ENCODE data around the gene DOK3. TPM values are rescaled to one million over a fixed set of nuclear protein-coding genes. Genes with fewer than 3 reads are reported as not detected.
"Not testable (repeated sequence)": the region's sequence is repeated elsewhere in the genome, so short reads cannot be mapped to it uniquely, and the experiment has no call there.

Gene DOK3
- total RNA-seq, 1 donor from 2014 or later: 3.3 TPM

DNA sequence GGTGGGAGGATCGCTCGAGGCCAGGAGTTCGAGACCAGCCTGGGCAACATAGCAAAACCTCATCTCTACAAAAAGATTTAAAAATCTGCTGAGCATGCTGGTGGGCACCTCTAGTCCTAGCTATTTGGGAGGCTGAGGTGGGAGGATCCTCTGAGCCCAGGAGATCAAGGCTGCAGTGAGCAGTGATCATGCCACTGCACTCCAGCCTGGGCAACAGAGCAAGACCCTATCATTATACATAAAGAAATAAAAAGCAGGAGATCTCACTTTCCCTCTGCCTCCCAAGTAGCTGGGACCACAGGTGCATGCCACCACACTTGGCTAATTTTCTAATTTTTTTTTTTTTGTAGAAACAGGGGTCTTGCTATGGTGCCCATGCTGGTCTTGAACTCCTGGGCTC is 23.9 kb downstream of the DOK3 start:
- not testable (repeated sequence) for DNase-seq (ENCODE audit: low spot score in 2 of 2); FAIRE-seq

DNA sequence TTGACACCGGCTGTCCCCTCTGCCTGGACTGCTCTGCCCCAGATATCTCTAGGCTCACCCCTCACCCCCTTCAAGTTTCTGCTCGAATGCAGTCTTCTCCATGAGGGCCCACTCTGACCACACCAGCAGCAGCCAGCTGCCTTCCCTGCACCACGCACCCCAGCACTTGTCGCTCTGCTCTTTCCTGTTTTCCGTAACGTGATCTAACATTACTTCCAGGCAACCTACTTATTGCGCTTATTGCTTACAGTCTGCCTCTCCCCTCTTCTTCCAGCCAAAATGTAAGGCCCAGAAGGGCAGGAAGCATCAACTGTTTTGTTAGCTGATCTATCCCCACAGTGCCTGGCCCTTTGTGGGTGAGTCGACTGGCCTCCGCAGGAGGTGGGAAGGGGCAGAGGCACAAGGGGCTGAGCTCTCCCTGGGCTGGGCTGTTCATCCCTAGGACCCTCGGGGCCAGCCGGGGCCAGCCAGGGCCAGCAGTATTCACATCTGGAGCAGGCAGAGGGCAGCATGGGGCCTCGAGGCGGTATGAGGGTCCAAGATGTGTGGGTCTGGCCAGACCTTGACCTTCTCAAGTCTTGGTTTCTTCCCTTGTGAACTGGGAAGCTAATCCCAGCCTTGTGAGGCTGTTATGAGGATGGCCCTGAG is 24.6 kb downstream of the DOK3 start:
- DNase-seq (ENCODE audit: low spot score in 2 of 2): no peak
- FAIRE-seq: no peak

DNA sequence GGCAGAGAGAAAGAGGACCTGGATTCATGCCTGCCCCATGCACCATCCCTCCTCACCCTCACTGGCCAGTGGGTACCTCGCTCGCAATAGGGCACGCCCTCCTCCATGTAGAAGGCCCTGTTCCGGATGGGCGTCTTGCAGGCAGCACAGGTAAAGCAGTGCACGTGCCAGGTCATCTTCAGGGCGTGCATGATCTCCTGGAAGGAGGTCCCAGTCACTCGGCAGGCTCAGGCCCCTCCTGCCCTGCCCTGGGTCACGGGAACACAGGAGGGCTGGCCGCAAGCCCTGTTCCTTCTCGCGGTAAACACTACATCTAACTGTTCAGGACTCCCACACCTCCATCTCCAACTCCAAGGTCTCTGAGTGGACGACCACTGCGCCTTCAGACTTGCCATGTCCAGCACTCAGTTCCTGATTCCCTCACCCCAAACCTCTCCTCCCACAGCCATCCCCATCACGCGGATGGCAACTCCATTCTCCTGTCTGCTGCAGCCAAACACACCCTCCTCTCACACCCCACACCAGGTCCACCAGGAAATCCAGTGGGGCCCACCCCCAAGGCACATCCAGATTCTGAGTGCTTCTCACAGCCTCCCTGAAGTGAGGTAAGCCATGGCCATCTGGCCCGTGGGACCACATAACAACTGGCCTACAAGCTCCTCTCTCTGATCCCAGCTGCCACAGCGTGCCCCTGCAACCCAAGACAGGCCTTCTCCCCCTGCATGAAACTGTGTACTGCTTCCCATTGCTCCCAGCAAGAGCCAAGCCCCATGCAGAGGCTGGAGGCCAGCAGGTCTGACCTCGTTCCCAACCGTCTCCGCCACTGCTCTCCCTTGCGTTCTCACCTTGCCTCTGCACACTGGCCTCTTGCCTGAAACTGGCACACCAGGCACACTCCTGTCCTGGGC is 25.4 kb downstream of the DOK3 start:
- no peak for DNase-seq (ENCODE audit: low spot score in 2 of 2)
- FAIRE-seq: no peak

DNA sequence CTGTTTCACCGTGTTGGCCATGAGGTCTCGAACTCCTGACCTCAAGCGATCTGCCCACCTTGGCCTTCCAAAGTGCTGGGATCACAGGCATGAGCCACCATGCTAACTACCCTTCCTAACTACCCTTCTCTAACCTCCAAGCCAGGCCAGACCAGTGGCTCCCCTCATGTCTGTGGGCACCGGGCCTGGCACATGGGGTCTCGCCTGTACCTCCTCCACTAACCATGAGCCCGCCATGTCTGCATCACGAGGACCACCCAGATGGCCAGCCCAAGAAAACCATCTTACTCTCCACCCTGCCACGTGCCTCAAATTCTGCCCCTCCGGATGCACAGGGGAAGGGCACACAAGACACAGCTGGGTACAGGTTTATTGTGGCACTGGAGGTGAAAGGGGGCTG is 26.6 kb downstream of the DOK3 start:
- FAIRE-seq (no peak), DNase-seq (ENCODE audit: low spot score in 2 of 2) (no peak)

- DNase-seq (ENCODE audit: low spot score in 2 of 2) (no peak), FAIRE-seq (no peak)
Observed at GRCh38 chr5:177482359-177482795, 27.2 kb downstream of the DOK3 start.

- DNase-seq (ENCODE audit: low spot score in 2 of 2): no peak
- no peak for FAIRE-seq
Observed at GRCh38 chr5:177479774-177480173, 29.9 kb downstream of the DOK3 start.

DNA sequence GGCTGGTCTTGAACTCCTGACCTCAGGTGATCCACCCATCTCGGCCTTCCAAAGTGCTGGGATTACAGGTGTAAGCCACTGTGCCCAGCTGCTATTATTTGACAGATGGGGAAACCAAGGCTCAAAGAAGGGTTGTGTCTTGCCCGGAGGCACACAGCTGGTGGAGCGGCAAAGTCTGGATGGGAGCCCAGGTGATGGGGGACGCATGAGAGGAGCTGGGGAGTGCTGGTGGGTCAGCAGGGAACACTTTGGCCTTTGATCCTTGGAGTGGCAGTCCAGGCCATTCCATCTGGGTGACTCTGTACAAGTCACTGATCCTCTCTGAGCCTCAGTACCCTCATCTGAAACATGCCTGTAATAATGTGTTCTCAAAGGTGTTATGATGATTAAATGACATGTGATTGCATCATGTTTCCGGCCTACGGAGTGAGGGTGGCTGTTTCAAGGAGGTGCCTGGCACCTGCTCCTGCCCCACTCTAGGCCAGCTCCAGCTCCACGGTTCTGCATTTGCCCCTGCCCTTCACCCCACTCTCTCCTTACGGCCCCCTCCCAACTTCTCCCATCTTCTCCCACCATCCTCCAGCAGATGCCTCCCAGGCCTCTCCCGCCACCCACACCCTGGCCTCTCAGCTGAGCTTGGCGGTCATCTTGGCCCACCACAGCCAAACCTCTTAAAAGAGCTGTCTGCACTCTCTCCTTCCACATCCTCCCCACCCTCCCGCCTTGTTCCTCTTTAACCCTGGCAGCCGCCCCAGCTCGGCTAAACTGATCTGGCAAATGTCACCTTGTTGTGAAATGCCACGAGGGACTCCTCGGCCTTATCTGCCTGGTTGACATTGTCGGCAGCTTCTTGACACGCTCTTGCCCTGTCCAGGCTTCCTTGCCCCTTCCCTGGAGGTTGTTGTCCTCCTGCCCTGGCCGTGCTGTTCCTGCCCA is 30.6 kb downstream of the DOK3 start:
- no peak for DNase-seq (ENCODE audit: low spot score in 2 of 2)

GRCh38 chr5:177477701-177478477 is 31.7 kb downstream of the DOK3 start:
- DNase-seq (ENCODE audit: low spot score in 2 of 2) (no peak), FAIRE-seq (no peak)

More for the DNA sequence above, 30.6 kb downstream of the DOK3 start:
- FAIRE-seq: no peak

DNA sequence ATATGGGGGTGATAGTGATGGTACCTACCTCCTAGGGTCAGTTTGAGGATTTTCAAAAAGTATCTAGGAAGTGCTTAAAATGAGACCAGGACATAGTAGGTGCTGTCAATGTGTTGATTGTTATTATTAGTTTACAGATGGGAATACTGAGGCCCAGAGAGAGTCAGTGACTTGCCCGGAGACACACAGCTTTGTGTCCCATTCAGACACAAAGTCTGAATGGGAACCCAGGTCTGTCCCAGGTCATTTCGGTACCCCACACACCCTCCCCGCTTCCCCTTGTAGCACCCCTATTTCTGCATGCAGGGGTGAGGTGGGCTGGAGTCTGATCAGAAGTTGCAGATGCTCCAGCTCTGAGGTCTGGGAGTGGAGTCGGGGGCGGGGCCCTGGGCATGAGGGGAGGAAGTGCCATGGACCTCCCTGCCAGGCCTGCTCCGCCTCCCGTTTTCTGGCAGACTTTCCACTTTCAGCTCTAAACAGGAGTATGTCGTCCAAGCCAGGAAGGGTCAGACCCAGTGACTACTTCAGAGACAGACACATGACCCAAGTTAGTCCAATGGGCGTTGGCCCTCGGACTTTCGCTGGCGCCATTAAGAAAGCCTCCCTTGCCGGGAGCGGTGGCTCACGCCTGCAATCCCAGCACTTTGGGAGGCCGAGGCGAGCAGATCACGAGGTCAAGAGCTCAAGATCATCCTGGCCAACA is 32.9 kb downstream of the DOK3 start:
- no peak for DNase-seq (ENCODE audit: low spot score in 2 of 2)
- FAIRE-seq: no peak

DNA sequence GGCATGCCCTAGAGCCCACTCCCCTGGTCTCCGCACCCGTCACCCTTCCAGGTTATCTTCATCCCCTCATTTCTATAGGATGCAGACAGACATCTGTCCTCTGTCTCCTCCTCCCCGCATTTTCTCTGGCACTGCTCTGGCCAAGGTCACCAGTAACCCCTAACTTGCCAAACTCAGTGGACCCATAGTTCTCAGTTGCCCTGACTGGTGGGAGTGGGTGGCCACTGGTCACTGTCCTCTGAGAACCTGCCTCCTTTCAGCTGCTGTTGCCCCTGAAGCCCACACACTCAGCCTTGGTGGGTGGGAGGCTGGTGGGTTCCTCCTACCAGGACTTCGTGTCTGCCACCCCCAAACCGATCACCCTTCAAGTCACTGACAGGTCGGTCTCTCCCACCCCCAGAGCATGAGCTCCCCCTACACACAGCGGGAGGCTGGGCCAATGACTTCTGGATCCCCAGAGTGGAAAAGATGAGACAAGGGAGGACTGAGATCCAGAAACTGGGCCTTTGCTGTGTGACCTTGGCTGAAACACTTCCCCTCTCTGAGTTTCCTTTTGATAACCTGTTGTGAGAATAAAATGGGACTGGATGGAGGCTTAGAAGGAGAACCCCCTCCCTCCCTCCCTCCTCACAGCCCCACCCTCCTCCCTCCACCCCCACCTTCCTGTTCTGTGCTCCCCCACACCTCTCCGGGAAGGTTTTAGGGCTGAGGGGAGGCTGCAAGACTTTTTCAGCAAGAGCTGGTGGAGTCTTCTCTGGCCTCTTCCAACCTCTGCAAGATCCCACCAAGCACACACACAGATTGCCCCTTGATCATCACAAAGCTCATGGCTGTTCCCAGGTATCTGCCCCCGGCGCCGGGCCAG is 33.8 kb downstream of the DOK3 start:
- DNase-seq (ENCODE audit: low spot score in 2 of 2): no peak

GRCh38 chr5:177474846-177475562 is 34.6 kb downstream of the DOK3 start:
- FAIRE-seq: no peak
- no peak for DNase-seq (ENCODE audit: low spot score in 2 of 2)

More for the DNA sequence above, 33.8 kb downstream of the DOK3 start:
- no peak for FAIRE-seq

- DNase-seq (ENCODE audit: low spot score in 2 of 2) (no peak), FAIRE-seq (no peak)
Observed at GRCh38 chr5:177474002-177474476, 35.6 kb downstream of the DOK3 start.

- DNase-seq (ENCODE audit: low spot score in 2 of 2): peak; percentile 89 to 93
- FAIRE-seq: no peak
Observed at GRCh38 chr5:177473443-177474001, 36.1 kb downstream of the DOK3 start, which contains the start of gene DBN1. TSS of gene DBN1 (minus strand) at chr5:177473634. CDS start at chr5:177473521, 113 bp downstream.

DNA sequence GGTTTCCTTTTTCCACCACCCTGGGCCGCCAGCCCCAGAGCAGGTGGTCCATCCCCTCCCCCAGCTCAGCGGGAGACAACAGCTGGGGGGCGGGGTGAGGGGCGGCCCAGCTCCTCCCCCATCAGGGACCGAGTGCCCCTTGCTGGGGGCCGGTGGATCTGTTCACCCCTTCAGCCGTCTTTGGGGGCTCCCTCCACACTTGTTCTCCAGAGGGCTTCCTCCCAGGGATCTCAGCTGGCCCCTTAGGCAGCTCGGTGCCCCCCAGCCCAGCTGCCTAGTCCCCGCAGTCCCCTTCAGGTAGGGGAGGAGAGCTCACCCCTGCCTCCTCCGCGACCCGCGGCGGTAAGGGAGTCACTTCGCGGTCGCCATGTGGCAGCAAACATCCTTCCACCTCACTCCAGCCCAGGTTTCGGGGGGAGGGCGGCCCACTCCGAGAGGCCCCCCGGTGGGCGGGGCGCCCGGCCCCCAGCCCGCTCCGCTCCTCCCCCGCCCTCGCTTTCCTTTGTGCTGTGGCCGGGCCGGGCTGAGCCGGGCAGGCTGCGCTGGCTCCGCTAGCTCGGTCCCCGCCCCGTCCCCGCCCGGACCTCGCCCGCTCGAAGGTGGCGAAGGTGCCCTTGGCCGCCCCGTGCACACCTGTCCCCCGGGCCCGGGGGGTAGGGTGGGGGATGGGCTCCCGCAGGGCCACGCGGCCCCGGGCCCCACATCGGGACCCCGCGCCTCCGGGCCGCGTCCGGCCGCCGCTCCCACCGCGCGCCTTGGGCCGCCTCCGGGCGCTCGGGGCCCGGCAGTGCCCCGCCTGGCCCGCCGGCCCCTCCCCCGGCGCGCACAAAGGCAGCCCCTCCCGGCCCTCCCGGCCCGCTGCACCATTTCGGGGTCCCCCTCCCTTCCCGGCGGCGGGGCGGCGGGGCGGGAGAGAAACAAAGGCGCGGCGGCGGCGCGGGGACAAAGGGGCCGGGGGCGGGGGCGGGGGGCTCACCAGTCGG is 36.9 kb downstream of the DOK3 start:
- FAIRE-seq (no peak), DNase-seq (ENCODE audit: low spot score in 2 of 2) (peak in 1 of 2 donors; percentile 69)

- DNase-seq (ENCODE audit: low spot score in 2 of 2) (no peak), FAIRE-seq (no peak)
Observed at GRCh38 chr5:177471610-177472356, 37.8 kb downstream of the DOK3 start.

Data from frontal cortex (tissue), 4 donors.